NAMALWA (cell line): Measurements from ENCODE around the gene TACR2.

Experiments
- DNase-seq: peaks from one replicate; pipeline ENCODE4 v3.0.0-alpha.2; 2015; ENCODE audit warnings: low spot score

TACR2 gene

GRCh38 chr10:69402386-69402785 is 14.3 kb downstream of the TACR2 start:
- DNase-seq = no peak

GRCh38 chr10:69401416-69401815 is 15.3 kb downstream of the TACR2 start:
- no peak for DNase-seq

GRCh38 chr10:69400936-69401335 is 15.8 kb downstream of the TACR2 start:
- no peak for DNase-seq

GRCh38 chr10:69398466-69398865 is 18.3 kb downstream of the TACR2 start:
- DNase-seq = no peak

GRCh38 chr10:69397972-69398371 is 18.7 kb downstream of the TACR2 start:
- DNase-seq = no peak

GRCh38 chr10:69394020-69394419 is 22.7 kb downstream of the TACR2 start:
- DNase-seq = no peak

GRCh38 chr10:69392481-69393000 is 24.2 kb downstream of the TACR2 start:
- DNase-seq = peak; percentile 89

- no peak for DNase-seq
These were observed 25.6 kb downstream of the TACR2 start for GRCh38 chr10:69391158-69391557.

- DNase-seq = no peak
These were observed 26.8 kb downstream of the TACR2 start for GRCh38 chr10:69389827-69390490.

- DNase-seq = no peak
These were observed 28.2 kb downstream of the TACR2 start for GRCh38 chr10:69388488-69388887.

- no peak for DNase-seq
These were observed 29.2 kb downstream of the TACR2 start for GRCh38 chr10:69387500-69387899.

- no peak for DNase-seq
These were observed 31.0 kb downstream of the TACR2 start for GRCh38 chr10:69385454-69386350.

GRCh38 chr10:69384320-69384719 is 32.4 kb downstream of the TACR2 start:
- no peak for DNase-seq

GRCh38 chr10:69383558-69383957 is 33.2 kb downstream of the TACR2 start:
- no peak for DNase-seq

GRCh38 chr10:69382382-69383117 is 34.2 kb downstream of the TACR2 start:
- DNase-seq = no peak

- DNase-seq = no peak
These were observed 36.9 kb downstream of the TACR2 start for GRCh38 chr10:69379800-69380199.

- DNase-seq = no peak
These were observed 38.8 kb downstream of the TACR2 start for GRCh38 chr10:69377933-69378332.

GRCh38 chr10:69377191-69377590 is 39.5 kb downstream of the TACR2 start:
- DNase-seq = no peak

GRCh38 chr10:69376662-69377061 is 40.1 kb downstream of the TACR2 start:
- no peak for DNase-seq

- DNase-seq = no peak
These were observed 41.2 kb downstream of the TACR2 start for GRCh38 chr10:69375307-69376151.

GRCh38 chr10:69374931-69375306 is 41.8 kb downstream of the TACR2 start:
- DNase-seq = no peak

GRCh38 chr10:69374242-69374641 is 42.5 kb downstream of the TACR2 start:
- no peak for DNase-seq
